Measurements from ENCODE around the gene TPCN2. TPM values are rescaled to one million over a fixed set of nuclear protein-coding genes. Genes with fewer than 3 reads are reported as not detected.

The TPCN2 gene
- total RNA-seq, 1 donor from 2014 or later, result 9.5 TPM

DNA sequence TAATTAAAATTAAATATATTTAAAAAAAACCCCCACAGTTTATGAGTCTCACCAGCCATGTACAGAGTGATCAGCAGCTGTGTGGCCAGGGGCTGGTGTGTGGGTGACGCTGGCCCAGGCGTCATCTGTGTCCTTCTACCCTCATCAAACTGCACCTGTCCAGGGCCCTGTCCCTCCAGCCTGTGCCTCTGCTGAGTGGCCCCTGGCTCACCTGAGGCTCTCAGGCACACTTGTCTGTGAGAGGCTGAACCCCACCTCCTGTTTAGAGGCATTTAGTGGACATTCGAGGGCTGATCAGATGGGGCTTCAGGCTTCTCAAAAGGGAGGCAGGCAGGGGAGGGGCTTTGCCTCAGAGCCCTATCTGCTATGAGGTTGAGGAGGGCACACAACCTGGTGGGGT lies 77.1 kb downstream of the TPCN2 start:
- H3K27me3 ChIP-seq (ENCODE audit: insufficient read depth, low read length), result no peaks in the 10 kb centered on the region
- TF ChIP-seq EZH2 (IDR thresholded peaks at IDR 0.05; ENCODE audit: insufficient read depth, low read length), result no peak
- TF ChIP-seq, protein P1, sequence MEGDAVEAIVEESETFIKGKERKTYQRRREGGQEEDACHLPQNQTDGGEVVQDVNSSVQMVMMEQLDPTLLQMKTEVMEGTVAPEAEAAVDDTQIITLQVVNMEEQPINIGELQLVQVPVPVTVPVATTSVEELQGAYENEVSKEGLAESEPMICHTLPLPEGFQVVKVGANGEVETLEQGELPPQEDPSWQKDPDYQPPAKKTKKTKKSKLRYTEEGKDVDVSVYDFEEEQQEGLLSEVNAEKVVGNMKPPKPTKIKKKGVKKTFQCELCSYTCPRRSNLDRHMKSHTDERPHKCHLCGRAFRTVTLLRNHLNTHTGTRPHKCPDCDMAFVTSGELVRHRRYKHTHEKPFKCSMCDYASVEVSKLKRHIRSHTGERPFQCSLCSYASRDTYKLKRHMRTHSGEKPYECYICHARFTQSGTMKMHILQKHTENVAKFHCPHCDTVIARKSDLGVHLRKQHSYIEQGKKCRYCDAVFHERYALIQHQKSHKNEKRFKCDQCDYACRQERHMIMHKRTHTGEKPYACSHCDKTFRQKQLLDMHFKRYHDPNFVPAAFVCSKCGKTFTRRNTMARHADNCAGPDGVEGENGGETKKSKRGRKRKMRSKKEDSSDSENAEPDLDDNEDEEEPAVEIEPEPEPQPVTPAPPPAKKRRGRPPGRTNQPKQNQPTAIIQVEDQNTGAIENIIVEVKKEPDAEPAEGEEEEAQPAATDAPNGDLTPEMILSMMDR (IDR thresholded peaks at IDR 0.05; ENCODE audit: insufficient read depth, low read depth, low read length), result no peak
- peaks cover 6% of the 10 kb centered on the region for H3K4me1 Mint-ChIP-seq (ENCODE audit: low read depth, unreplicated experiment)
- H2AFZ ChIP-seq (ENCODE audit: low read depth, low read length), result no peak overlapping the region
- DNase-seq (ENCODE audit: low read depth) (no peak), FAIRE-seq (no peak)
- peaks cover 22% of the 10 kb centered on the region for H3K4me1 ChIP-seq (ENCODE audit: insufficient read depth, low read length)
- no peaks in the 10 kb centered on the region for H4K20me1 ChIP-seq (ENCODE audit: insufficient read depth, low read length)
- peaks cover 4% of the 10 kb centered on the region for H3K27me3 Mint-ChIP-seq (ENCODE audit: low read depth, unreplicated experiment)
- H3K36me3 ChIP-seq (ENCODE audit: insufficient read depth, low read length), result no peaks in the 10 kb centered on the region
- no peak overlapping the region for H3K4me3 ChIP-seq (ENCODE audit: insufficient read depth, low read depth, low read length)
- H3K9me3 Mint-ChIP-seq (ENCODE audit: unreplicated experiment), result peaks cover 7% of the 10 kb centered on the region
- no peak overlapping the region for H3K4me3 Mint-ChIP-seq (ENCODE audit: unreplicated experiment)
- H3K27ac ChIP-seq (ENCODE audit: low read depth, low read length), result no peak overlapping the region
- H3K9me3 ChIP-seq (ENCODE audit: insufficient read depth, low read depth, low read length), result peaks cover 8% of the 10 kb centered on the region
- H3K27ac Mint-ChIP-seq (ENCODE audit: unreplicated experiment), result no peak overlapping the region
- no peaks in the 10 kb centered on the region for H3K79me2 ChIP-seq (ENCODE audit: insufficient read depth, low read length)
- H3K36me3 Mint-ChIP-seq (ENCODE audit: low read depth, unreplicated experiment), result no peaks in the 10 kb centered on the region
- no peak overlapping the region for H3K9ac ChIP-seq (ENCODE audit: low read length)
- no peak overlapping the region for H3K4me2 ChIP-seq (ENCODE audit: low read length)

DNA sequence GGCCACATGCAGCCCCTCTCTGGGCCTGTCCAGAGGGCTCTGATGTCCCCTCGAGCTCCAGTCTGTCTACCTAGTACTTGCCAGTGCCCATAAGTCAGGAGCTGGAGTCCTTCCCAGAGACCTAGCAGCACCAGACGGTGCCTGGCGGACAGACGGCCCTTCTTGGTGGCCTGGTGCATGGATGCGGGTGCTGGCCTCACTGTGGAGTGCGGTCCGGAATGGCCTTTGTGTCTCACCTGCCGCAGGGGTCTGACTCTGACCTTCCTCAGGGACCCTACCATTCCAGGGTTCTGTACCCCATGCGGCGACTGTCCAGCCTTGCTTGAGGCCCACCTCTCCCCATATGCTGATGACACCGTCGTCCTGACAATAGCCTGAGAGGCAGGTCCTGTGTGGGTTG lies 77.6 kb downstream of the TPCN2 start:
- FAIRE-seq, result no peak

More for the DNA sequence above, 77.6 kb downstream of the TPCN2 start:
- no peaks in the 10 kb centered on the region for H3K36me3 ChIP-seq (ENCODE audit: insufficient read depth, low read length)
- no peak overlapping the region for H3K4me3 ChIP-seq (ENCODE audit: insufficient read depth, low read depth, low read length)
- no peaks in the 10 kb centered on the region for H3K36me3 Mint-ChIP-seq (ENCODE audit: low read depth, unreplicated experiment)
- peaks cover 26% of the 10 kb centered on the region for H3K4me1 ChIP-seq (ENCODE audit: insufficient read depth, low read length)
- H3K4me3 Mint-ChIP-seq (ENCODE audit: unreplicated experiment), result no peak overlapping the region
- no peak overlapping the region for H3K4me2 ChIP-seq (ENCODE audit: low read length)
- no peak overlapping the region for H3K9ac ChIP-seq (ENCODE audit: low read length)
- H3K27me3 ChIP-seq (ENCODE audit: insufficient read depth, low read length), result no peaks in the 10 kb centered on the region
- DNase-seq (ENCODE audit: low read depth), result no peak
- TF ChIP-seq, protein P1 (IDR thresholded peaks at IDR 0.05; ENCODE audit: insufficient read depth, low read depth, low read length), result no peak
- TF ChIP-seq EZH2 (IDR thresholded peaks at IDR 0.05; ENCODE audit: insufficient read depth, low read length), result no peak
- no peaks in the 10 kb centered on the region for H4K20me1 ChIP-seq (ENCODE audit: insufficient read depth, low read length)
- H3K79me2 ChIP-seq (ENCODE audit: insufficient read depth, low read length), result no peaks in the 10 kb centered on the region
- H3K4me1 Mint-ChIP-seq (ENCODE audit: low read depth, unreplicated experiment), result peaks cover 6% of the 10 kb centered on the region
- peaks cover 7% of the 10 kb centered on the region for H3K9me3 Mint-ChIP-seq (ENCODE audit: unreplicated experiment)
- H3K27ac Mint-ChIP-seq (ENCODE audit: unreplicated experiment), result no peak overlapping the region
- peaks cover 2% of the 10 kb centered on the region for H3K27me3 Mint-ChIP-seq (ENCODE audit: low read depth, unreplicated experiment)
- peaks cover 8% of the 10 kb centered on the region for H3K9me3 ChIP-seq (ENCODE audit: insufficient read depth, low read depth, low read length)
- no peak overlapping the region for H2AFZ ChIP-seq (ENCODE audit: low read depth, low read length)
- no peak overlapping the region for H3K27ac ChIP-seq (ENCODE audit: low read depth, low read length)
